Right forelimb (tissue), 1 donor: ENCODE measurements around the gene ALG12.
"Not testable (repeated sequence)": the region's sequence is repeated elsewhere in the genome, so short reads cannot be mapped to it uniquely, and the experiment has no call there.

Source experiments
- DNase-seq: peaks from one replicate; pipeline ENCODE4 v3.0.0-alpha.2; 2018

ALG12 gene

GRCh38 chr22:49945042-49945794, 27.0 kb upstream of the ALG12 start:
- DNase-seq, result not testable (repeated sequence)

DNA sequence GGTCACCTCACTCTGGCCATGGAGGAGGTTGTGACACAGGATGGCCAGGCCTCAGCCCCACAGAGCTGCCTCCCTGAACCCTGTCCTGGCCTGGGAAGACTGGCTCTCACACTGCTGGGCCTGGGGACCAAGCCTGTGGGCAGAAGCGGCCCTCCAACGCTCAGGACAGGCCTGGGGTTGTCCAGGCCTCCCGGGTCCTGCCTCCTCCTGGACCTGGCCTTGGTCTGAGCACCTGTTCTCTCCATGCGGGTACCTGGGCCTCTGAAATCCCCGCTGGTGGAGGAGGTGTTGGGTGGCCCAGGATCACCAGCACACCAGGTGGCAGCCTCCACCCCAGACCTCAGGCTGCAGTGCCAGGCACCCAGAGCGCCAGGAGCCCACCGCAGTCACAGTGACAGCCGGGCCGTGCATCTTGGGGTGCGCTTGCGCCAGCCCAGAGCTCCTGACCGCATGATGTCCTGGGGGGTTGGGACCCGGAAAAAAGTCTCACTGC, 26.2 kb upstream of the ALG12 start:
- no peak for DNase-seq

DNA sequence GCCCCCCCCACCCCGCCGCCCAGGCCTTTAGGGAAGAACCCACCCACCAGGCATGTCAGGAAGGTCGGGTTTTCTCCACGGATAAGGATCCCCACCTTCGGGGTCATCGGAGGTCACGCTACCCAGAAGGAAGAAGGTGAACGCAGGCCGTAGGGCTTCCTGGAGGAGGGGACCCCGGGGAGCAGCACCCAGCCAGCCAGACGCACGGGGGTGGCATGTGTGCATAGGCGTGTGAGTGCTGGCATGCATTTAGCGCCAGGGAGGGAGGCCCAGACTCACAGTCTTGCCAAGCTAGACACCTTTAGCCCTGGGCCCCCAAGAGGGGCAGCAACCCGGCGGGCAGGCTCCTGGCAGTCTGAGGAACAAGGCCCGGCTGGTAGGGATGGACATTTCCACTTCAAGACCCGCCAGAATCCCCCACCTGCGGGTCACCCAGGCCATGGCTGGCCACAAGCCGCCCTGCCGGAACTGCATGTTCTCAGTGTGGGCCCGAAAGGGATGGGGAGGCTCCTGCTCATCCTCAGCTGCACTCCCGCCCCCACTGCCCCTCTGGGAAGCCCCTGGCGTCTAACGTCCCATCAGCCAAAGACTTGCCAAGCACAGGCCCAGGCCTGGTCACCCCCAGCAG, 25.6 kb upstream of the ALG12 start:
- DNase-seq, result no peak

GRCh38 chr22:49943405-49943765, 25.1 kb upstream of the ALG12 start:
- no peak for DNase-seq

DNA sequence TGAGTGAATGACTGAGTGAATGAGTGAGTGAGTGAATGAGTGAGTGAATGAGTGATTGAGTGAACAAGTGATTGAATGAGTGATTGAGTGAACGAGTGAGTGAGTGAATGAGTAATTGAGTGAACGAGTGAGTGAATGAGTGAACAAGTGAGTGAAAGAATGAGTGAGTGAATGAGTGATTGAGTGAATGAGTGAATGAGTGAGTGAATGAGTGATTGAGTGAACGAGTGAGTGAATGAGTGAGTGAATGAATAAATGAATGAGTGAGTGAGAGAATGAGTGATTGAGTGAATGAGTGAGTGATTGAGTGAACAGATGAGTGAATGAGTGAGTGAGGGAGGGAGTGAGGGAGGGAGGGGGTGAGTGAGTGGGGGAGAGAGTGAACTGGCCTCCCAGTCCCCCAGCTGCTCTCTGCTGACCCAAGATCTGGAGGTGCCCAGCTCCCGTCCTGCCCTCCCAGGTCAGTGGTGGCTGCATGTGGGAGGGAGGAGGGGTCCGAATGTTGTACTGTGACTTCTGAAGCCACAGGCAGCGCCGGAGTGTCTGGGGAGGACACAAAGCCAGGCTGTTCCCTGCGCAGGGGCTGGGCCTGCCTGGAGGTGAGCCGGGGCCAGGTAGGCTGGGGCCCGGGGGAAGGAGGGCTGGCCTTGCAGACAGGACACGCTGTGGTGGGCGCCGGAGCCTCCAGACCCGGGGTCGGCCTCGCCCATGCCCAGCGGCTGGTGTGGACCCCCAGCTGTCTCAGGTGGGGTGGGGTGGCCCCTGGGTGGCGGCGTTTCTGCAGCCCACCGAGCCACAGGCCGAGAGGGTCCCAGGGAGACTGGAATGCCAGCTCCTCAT, 24.5 kb upstream of the ALG12 start:
- no peak for DNase-seq

DNA sequence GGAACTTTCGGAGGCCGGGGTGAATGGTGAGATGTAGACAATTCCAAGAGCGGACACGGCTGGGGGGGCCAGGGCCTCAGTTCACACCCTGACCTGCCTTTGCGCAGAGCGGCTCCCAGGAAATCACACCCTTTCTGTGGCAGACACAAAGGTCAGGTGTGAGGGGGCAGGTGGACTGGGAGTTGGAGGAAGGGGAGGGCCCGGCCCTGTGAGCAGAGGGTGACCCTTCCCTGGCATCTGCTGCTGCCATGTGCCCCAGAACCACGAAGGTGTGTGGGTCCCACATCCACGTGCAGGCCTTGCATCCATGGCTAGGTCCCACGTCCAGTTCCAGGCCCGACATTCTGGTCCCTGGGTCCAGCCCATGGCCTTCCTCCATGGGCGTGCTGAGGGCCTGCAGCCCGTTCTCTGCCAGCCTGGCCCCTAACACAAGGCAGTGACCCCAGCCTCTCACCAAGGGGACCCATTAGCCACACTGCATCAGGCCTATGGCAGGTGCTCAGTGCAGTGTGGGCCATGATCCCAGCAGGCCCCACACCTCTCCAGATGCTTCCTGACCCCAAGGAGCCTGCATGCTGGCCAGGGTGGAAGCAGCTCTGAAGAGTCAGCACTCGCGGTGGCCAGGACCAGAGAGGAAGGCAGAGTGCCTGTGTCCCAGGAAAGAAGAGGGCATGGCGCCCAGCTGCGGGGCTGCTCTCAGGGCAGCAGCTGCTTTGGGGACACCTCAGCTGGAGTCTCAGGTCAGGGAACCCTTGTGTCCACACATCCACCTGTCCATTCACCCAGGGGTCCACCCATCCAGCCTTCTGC, 23.5 kb upstream of the ALG12 start:
- DNase-seq, result no peak

DNA sequence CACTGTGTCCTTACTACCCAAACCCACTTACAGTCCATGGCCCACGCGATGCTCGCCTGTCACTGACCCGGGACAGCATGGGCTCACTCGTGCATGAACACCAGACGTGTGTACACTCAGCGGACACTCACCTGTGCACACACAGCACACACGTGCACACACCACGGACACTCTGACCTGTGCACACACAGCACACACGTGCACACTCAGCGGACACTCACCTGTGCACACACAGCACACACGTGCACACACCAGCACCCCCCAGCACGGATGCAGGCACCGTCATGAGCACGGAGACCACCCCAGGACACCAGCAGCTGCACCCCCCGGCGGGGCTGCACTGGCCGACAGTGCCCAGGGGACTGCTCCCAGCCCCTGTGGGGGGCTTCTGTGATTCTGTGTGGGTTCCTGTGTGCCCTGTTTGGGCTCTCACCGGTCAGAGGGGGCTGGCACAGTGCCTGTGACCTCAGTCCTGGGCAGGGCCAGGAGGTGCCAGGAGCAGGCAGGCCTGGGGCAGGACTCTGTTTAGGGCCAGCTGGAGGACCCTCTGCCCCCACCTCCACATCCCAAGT, 20.4 kb upstream of the ALG12 start:
- no peak for DNase-seq

DNA sequence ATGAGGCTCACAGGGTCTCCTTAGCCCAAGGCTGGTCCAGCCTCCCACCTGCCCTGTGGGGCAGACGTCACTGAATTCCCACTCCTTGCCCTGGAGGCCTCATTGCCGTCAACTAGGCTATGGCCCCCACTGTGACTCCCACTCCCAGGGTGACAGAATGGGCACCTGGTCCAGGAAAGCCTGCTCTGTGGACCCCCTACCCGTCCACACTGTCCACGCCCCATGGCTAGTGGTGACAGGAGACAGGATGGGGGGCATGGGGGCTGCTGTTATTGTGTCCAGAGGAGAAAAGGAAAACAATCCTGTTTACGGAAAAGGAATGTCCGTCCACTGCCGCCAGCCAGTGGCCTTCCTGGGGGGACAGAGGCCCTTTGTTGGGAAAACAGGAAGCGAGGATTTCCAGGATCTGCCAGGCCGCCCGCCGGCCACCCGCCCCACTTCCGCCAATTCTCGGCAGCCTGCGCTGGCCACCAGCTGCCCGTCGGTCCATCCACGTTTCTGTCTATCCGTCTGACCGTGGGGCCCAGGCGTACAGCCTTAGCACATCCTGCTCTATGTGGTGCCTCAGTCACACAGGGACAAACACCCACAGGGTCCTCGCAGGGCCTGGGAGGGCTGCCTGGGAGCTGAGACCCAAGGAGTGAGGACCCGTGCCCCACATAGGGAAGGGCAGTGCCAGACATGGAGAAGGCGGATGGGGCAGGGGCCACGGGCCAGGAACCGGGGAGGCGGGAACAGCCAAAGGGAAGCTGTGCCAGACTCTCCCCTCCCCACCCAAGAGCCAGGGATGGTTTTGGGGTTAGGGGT, 19.7 kb upstream of the ALG12 start:
- no peak for DNase-seq

- DNase-seq, result no peak
Observed at GRCh38 chr22:49936973-49937757, 18.9 kb upstream of the ALG12 start.

DNA sequence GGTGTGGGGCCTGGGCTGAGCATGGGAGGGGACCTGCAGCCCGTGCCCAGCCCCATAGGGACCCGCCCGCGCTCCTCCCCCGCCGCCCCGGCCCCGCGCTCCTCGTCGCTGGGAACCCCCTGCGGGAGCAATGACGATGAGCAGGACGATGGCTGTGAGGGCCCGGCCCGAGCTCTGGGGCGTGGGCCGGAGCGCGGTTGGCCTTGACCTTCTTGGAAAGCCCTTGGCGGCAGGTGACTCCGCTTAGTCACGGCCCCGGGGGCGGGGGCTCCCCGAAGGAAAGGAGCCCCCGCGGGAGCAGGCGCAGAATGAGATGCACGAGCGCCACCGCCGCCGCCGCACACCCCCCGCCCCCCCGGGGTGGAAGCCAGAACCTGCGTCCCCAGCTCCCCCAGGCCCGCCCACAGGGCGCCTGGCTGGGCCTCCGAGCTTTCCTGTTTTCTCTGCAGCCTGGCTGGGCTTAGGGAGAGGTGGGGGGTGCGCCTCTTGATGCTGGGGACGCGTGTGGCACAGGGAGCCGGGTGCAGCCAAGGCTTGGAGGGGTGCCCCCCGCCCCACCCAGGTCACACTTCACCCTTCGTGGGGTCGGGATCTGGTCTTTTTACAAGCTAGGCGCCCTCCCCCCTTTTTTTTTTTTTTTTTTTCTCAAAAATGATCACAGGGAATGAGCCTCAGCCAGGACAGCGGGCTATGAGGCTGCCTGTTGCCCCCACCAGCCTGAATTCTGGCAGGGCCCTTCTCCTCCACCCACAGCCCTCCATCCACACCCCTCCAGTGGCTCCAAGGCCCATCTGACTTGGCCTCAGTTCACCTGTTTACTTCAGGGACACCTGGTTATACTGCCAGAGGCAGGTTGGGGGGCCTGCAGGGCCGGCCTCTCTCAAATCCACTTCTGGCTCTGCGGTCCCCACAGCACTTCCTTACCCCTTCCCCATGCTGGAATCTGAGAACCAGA, 18.1 kb upstream of the ALG12 start:
- DNase-seq, result peak; percentile 79

DNA sequence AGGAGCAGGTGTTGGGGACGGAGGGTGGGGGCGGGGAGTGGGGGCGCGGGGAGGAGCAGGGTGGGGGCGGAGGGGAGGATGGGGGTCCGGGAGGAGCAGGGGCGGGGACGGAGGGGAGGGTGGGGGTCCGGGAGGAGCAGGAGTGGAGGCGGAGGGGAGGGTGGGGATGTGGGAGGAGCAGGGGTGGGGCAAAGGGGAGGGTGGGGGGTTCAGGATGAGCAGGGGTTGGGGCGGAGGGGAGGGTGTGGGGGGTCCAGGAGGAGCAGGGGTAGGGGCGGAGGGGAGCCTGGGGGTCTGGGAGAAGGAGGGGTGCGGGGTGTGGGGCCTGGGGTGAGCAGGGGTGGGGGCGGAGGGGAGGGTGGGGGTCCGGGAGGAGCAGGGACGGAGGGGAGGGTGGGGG, 17.3 kb upstream of the ALG12 start:
- DNase-seq, result no peak

DNA sequence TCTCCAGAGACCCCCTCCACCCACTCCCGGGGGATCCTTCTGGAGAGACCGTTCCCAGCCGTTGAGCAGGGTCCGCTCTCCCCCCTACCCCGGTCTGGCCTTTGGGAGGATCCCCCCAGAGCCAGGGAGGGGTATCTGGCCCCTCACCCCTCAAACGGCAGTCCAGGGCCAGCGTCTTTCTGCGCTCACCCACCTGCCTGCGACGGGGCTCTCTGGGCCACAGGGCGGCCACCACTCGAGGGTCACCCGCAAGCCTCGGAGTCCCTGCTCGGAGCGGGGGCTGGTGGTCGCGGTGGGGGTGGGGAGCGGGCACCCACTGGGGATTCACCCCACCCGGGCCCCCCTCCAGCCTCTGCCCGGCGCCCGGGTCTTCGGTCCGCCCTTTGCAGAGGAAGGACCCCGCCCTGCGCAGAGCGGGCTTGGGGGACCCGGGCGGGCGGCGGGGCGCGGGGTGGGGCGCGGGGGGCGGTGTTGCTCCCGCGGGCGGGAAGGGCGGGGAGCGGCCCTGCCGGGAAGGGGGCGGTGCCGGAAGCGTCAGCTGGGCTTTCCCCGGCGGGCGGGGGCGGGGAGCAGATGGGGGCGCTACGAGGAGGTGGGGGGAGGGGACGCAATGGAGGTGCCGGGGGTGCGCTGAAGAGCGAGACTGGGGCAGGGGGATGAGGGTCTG, 16.8 kb upstream of the ALG12 start:
- DNase-seq, result peak; percentile 81

- DNase-seq, result no peak
Observed at GRCh38 chr22:49934160-49934890, 16.1 kb upstream of the ALG12 start.

- no peak for DNase-seq
Observed at GRCh38 chr22:49933236-49934159, 15.3 kb upstream of the ALG12 start.

DNA sequence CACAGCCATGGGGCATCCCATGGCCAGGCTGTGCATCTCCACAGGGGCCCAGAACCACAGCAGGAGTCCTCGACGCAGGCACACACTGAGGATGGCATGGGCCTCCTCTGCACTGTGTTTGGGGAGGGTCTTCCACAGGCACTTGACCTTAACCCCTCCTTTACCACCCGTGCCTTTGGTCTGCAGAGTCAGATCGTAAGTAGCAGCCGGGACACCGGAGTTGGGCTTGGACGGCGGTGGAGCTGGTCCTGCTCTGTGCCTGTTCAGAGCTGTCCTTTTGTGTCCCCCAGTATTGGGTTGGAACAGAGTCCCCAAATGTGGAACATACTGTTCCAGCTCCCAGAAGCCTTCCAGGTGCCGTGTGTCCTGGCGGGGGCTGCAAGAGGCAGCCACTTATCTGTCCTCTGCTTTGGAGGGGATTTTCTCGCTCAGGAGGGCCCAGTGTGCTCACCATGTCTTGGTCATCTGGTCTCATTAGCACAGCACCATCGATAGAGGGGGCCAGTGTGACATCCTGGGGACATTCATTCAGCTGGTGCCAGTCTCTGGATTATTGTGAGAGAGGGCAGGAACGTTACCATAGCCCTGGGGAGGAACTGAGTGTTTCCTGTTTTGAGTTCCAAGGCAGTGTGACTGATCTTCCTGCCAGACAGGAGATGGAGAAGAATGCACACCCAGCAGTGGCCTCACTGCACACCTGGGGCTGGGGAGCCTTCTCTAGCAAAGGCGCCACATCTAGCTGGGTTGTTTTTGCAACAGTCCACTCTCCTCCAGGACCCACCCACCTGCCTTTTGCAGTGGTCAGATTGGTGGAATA, 12.6 kb upstream of the ALG12 start:
- no peak for DNase-seq

- DNase-seq, result no peak
Observed at GRCh38 chr22:49929994-49930575, 11.8 kb upstream of the ALG12 start.
